Activated CD4-positive, alpha-beta T cell treated with anti-CD3 and anti-CD28 coated beads, Interleukin-2, amount 50 U/mL, for 4 hours (primary cell): ENCODE results near the gene CRLF3.
"Not testable (repeated sequence)": the region's sequence is repeated elsewhere in the genome, so short reads cannot be mapped to it uniquely, and the experiment has no call there.

ENCODE experiments used
- DNase-seq, 2 experiments: peaks; one replicate each; pipeline ENCODE4 v3.0.0-alpha.2; 2020

The CRLF3 gene

GRCh38 chr17:30814236-30814635 is 10.3 kb downstream of the CRLF3 start:
- DNase-seq: not testable (repeated sequence)

- DNase-seq: no peak
Measured at GRCh38 chr17:30812218-30813177, 12.0 kb downstream of the CRLF3 start.

GRCh38 chr17:30809867-30810266 is 14.6 kb downstream of the CRLF3 start:
- no peak for DNase-seq

GRCh38 chr17:30808785-30809286 is 15.7 kb downstream of the CRLF3 start:
- no peak for DNase-seq

- DNase-seq: no peak
Measured at GRCh38 chr17:30807896-30808295, 16.6 kb downstream of the CRLF3 start.

- DNase-seq: no peak
Measured at GRCh38 chr17:30805944-30806456, 18.5 kb downstream of the CRLF3 start.

- no peak for DNase-seq
Measured at GRCh38 chr17:30801671-30802070, 22.8 kb downstream of the CRLF3 start.

- DNase-seq: no peak
Measured at GRCh38 chr17:30796016-30796415, 28.5 kb downstream of the CRLF3 start.

GRCh38 chr17:30794372-30794771 is 30.1 kb downstream of the CRLF3 start:
- no peak for DNase-seq

GRCh38 chr17:30793282-30793977 is 31.1 kb downstream of the CRLF3 start:
- no peak for DNase-seq

- DNase-seq: no peak
Measured at GRCh38 chr17:30790279-30790678, 34.2 kb downstream of the CRLF3 start.

GRCh38 chr17:30788918-30789317 is 35.6 kb downstream of the CRLF3 start:
- no peak for DNase-seq

GRCh38 chr17:30782206-30782605 is 42.3 kb downstream of the CRLF3 start:
- DNase-seq: no peak

- no peak for DNase-seq
Measured at GRCh38 chr17:30780343-30780742, 44.1 kb downstream of the CRLF3 start.

- not testable (repeated sequence) for DNase-seq
Measured at GRCh38 chr17:30768771-30769170, 55.7 kb downstream of the CRLF3 start.

- not testable (repeated sequence) for DNase-seq
Measured at GRCh38 chr17:30767641-30768404, 56.7 kb downstream of the CRLF3 start.

GRCh38 chr17:30761060-30761459 is 63.4 kb downstream of the CRLF3 start:
- no peak for DNase-seq

GRCh38 chr17:30753291-30753690 is 71.2 kb downstream of the CRLF3 start:
- not testable (repeated sequence) for DNase-seq

- DNase-seq: not testable (repeated sequence)
Measured at GRCh38 chr17:30750982-30751381, 73.5 kb downstream of the CRLF3 start.

- DNase-seq: not testable (repeated sequence)
Measured at GRCh38 chr17:30747621-30748020, 76.9 kb downstream of the CRLF3 start.

GRCh38 chr17:30742669-30743068 is 81.8 kb downstream of the CRLF3 start:
- DNase-seq: not testable (repeated sequence)

GRCh38 chr17:30736371-30736770 is 88.1 kb downstream of the CRLF3 start:
- not testable (repeated sequence) for DNase-seq

- DNase-seq: not testable (repeated sequence)
Measured at GRCh38 chr17:30735644-30736043, 88.8 kb downstream of the CRLF3 start.
